Left hindlimb (tissue), 1 donor: Measurements from ENCODE around the gene PEX5L.
A peak's percentile ranks its signal among the peaks of the same experiment; 100 is the strongest.
"Not testable (repeated sequence)": the region's sequence is repeated elsewhere in the genome, so short reads cannot be mapped to it uniquely, and the experiment has no call there.

Experiments
- DNase-seq: peaks from one replicate; pipeline ENCODE4 v3.0.0-alpha.2; 2018

The PEX5L gene

DNA sequence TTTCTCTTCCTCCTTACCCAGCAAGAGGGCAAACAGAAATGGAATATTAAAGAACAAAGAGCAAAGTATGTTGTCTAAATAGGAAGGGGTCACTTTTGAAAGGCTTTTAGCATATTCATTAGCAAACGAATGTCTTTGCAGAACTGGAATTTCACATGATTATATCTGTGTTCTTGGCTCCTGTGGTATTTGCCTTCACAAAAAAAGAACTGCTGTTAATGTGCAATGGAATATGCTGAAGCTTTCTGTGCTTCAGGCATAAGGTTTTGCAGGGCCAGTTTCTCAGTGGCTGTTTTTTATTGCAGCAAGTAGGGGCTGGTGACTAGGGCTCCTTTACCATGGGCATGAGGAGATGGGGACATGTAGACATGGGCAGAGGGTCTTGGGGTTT, 210.5 kb downstream of the PEX5L start:
- no peak for DNase-seq

DNA sequence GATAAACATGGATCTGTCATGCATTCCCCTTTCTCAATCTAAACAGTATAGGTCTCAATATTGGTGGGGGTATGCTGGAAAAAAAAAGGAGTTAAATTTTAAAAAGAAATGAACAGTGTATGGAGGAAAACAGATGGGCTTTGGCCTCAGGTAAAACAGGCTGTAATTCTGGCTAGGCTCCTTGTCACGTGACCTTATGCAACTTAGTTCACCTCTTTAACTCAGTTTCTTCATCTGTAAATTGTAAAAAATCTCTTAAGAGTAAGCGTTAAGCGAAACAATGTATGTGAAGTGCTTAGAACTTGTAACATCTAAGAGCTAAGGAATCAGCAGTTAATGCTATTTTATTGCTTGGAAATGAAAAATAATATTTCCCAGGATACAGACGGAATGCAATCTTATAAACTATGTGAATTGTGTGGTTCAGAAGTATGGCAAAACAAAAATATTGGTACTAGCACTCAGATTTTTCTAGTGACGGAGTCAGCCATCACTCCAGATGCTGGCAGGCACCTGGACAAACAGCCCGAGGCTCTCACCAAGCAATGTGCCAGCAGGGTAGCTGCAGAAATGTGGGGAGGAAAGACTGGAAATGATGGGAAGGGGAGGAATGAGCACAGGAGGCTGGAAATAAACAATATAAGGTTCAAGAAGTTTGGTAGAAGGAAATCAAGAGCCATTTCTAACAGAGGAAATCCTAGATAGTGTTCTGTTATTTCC, 211.1 kb downstream of the PEX5L start:
- no peak for DNase-seq

DNA sequence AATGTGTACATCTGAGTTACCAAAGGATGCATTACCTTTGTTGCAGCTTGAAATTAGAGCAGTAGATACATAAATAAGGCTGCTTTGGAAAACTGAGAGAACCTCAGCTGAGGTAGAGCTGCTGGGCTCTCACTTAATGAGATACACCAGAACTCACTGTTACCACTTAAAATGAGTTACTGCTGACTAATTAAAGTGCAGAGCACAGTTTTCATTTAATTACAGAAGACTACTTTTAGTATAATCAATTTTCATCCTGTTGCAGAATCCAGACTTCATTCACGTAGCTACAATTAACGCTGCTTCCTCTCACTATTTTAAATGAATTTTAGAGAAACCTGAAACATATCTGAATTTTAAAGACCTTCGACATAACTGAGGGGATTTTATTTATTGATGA, 214.4 kb downstream of the PEX5L start:
- DNase-seq = no peak

DNA sequence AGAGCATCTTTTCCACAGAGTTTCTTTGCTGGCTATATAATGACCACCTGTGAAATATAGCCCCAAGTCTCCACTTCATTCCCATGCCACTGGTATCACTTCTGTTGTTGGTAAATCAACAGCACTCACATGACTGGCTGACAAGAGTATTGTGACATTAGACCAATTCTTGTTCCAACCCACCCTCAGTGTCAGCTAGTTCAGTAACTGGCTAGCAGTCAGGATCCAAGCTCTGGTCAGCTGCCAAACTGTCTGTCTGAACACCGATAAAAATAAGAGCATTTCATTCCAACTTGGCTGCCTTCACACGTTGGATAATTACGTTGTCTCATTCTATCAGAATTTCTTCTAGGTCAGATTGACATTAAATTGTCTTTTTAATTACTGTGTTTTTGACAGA, 217.4 kb downstream of the PEX5L start:
- no peak for DNase-seq

DNA sequence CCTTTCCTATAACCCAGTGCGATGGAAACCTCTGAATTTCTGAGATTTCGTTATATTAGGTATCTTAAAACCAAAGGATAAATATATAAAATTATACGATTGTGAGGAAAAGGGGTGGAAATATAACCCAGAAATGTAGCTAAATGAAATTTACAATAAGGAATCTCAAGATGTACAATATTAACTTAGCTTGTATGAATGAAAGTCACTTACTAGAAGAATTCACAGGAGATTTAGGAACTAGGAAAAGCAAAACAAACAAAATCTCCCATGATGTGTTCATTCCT, 224.7 kb downstream of the PEX5L start:
- no peak for DNase-seq

DNA sequence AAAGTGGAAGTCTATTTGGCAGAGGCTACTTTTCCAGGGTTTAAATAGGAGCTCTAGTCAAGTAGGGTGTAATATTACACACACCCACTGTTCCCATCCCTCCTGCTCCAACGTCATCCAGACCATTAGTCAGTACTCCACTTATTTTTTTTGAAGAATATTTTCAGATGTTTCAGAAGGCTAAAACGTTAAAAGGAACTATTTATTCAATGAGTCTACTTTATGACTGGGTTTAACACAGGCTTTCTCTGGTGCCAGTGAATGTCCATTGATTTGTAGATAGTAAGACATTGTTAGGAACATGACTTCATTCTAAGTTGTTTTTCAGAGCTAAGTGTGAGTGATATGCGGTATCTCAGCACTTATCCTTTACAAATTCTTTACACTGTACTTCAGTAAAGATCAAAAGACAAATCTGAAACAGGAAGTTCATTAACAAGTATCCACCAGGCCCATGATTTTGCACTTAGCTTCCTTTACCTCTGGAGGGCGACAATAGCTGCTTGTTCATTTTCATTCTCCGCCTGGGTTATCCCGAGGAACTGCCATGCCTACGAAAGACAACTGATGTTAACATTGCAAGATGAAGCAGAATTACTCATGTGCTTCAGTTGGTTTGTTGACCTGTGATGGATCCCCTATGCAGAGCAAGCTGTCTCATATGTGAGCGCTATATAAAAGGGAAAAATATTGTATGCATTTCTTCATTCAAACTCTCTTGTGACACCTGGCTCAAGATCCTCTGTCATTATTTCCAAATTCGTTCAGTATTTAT, 225.2 kb downstream of the PEX5L start:
- peak; percentile 42 for DNase-seq

DNA sequence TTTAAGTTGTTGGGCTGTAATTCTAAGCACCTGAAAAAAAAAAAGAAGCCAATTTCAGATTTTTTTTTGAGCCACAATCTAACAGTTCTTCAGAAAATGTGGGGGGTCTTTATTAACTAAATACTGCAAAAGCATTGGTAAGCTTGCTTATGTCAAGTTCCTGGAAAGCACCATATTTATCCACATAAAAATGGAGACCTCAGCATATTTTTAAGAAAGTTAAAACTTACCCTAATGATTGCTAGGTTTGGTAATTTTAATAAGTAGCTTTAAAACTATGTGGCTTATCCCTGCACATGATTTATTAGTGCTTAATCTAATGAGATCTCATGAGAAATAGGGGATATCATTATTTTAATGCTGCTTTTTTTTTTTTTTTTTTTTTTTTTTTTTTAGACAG, 227.1 kb downstream of the PEX5L start:
- DNase-seq = no peak

DNA sequence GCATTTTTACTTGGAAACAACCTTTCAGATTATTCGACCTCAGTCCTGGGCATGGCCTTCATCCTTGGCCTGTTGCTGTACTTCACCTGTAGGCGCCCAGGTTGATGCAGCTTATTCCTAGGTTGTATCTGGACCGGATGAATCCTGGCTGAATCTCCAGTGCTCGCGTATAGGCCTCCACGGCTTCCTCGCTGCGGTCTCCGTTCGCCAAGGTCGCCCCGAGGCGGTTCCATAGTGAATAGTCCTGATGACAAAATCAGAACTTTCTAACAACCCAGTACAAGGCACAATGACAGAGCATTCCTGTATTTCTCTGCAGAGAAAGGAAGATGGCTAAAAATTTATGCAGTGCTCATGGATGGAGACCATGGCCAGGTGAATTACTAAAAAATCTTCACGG, 229.1 kb downstream of the PEX5L start:
- no peak for DNase-seq

DNA sequence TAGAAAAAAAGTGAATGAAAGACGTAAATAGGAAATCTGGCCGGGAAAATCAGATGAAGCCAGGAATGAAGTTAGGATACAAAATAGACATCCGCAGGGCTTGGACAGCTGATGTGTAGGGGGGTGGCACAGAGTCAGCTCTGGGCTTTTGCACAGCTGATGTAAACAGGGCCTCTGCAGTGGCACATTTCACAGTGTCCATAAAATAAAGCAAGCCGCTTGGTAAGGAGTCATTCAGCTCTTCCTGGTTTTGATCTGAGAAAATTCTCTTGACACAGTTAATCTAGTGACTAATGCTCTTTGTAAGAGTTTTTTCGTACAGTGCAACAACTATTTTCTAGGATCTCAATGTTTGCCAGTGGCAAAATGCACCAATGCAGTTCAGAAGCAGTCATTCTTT, 230.6 kb downstream of the PEX5L start:
- no peak for DNase-seq

DNA sequence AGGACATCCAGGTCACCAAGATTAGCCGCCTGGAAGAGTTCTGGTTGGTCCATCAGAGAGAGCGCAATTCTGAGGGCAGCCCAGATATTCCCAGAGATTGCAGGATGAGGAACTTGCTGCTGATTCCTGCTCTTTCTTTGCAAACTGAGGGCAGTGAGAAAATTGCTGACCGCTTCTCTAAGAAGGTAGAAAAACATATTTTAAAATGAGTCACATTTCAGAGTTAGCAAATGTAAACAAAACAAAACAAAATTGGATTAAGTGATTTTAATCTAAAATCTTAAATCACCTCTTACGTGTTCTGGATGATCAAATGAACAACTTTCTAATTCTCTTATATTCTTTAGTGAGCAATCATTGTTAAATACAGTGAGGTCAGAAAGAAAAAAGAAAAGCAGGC, 234.9 kb downstream of the PEX5L start:
- DNase-seq = no peak

DNA sequence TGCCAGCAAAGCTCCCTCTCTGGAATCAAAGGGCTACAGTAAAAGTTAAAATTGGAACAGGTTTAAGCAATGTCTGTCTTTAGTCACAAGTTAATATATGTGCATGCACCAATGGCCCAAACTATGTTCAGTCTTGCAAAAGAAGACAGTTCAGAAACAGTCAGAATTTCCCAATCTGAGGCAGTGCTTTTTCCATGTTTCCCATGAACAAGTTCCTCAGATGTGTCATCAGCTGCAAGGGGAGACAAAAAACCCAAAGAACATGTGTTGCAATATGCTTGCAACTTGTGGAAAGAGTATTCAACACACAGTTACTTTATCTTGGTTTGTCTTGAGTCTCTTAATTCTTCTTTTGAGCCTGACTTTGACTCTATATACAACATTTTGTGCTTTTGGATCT, 235.5 kb downstream of the PEX5L start:
- no peak for DNase-seq

DNA sequence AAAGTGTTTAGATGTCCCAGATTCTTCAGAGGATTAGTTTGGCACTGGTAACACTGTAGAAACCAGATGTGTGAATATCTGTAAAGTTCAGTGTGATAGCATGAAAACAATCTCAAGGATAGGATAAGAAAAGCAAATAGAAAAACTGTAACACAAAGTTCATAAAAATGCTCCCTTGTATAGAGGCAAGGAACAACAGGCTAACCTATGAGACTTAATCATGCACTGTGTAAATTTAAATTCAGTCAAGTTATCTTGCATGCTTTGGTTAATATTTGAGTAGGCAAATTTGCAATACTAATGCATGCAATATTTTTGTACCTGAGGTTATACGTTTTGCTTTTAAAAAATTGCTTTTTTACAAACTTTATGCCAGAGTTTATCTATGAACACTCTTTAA, 239.5 kb downstream of the PEX5L start:
- DNase-seq = no peak

DNA sequence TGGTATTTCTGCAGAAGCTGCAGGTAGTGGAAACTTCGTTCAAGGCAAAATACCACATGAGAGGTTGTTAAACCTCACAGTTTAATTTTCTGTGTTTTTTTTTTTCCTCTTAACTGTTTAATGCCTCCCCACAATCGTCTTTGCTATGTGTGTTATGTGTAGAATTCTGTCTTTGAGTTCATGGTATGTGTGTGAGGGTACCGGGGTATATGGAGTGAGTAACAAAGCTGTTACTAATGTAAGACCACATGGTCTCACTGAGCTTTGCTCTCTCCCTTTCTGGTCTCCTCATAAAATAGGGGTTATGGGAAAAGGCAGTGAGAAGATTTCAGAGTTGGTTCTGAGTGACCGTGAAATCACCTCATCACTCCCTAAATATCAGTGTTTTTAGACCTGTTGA, 240.3 kb downstream of the PEX5L start:
- DNase-seq = no peak

DNA sequence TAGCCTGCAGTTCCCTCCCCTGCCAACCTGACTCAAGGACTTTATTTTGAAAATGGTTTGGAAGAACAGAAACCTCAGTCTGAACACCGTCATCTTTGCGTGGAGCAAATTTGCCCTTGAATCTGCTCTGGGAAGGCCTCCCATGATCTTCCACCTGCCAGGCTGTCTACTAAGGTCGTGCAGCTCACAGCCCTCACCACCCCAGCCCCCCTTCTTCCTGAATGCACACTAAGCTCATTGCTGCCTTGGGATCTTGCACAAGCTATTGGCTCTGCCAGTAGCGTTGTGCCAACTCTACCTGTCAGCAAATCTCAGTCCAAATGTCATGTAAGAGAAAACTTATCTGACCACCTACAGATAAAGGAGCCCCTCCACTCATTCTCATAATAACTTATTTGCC, 242.4 kb downstream of the PEX5L start:
- DNase-seq = no peak

DNA sequence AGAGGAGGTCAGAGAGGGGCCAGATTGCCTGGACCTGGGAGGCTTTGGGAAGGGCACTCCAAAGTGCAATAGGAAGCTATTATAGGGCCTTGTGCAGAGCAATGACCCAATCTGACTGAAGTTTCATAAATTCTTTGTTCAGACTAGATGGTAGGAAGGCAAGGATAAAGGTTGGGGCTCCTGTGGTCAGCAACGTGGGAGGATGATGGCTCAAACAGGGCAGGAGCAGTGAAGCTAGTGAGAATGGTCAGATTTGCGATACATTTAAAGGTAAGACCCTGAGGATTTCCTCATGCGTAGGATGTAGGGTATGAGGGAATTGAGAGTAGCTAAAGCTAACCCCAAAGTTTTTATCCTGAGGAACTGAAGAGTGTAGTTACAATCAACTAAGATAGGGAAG, 244.9 kb downstream of the PEX5L start:
- DNase-seq = no peak

DNA sequence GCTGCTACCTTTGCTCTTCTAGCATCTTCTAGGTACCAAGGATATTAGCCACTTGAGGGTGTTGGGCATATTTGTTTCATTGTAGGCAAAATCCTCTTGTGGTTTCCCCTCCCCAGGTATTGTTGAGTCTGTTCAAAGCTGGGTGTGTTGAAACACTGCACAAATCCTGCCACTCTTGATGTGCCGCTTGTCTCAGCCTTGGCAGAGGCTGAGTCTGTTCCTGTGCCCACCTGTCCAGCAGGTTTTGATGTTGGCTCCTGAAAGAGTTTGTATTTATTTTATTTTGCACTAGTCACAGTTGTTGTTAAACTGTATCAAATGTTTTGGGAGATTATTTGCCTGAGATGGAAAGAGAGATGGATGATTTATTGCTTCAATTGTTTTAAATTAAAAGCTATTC, 247.7 kb downstream of the PEX5L start:
- DNase-seq = no peak

DNA sequence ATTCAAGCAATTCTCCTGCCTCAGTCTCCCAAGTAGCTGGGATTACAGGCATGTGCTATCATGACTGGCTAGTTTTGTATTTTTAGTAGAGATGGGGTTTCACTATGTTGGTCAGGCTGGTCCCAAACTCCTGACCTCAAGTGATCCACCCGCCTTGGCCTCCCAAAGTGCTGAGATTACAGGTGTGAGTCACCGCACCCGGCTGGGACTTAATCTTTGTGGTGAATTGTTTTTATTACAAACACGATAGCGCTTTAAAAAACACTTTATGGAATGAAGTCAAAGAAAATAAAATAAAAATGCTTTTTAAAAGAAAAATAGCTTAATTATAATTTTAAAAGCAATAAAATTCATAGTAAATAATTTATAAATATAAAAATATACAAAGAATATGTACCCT, 253.9 kb downstream of the PEX5L start:
- DNase-seq = not testable (repeated sequence)

DNA sequence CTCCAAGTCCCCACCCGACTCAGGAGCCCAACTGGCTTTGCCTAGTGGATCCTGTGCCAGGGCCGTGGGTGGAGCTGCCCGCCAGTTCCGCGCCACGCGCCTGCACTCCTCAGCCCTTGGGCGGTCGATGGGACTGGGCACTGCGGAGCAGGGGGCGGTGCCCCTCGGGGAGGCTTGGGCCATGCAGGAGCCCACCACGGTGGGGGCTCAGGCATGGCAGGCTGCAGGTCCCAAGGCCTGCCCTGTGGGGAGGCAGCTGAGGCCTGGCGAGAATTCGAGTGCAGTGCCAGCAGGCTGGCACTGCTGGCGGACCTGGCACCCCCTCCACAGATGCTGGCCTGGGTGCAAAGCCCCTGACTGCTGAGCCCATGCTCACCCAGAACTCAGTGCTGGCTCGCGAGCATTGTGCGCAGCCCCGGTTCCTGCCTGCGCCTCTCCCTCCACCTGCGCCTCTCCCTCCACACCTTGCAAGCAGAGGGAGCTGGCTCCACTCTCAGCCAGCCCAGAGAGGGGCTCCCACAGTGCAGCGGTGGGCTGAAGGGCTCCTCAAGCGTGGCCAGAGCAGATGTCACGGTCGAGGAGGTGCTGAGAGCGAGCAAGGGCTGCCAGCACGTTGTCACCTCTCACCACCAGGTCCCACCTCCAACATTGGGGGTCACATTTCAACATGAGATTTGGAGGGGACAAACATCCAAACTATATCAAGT, 261.2 kb downstream of the PEX5L start:
- DNase-seq = no peak

DNA sequence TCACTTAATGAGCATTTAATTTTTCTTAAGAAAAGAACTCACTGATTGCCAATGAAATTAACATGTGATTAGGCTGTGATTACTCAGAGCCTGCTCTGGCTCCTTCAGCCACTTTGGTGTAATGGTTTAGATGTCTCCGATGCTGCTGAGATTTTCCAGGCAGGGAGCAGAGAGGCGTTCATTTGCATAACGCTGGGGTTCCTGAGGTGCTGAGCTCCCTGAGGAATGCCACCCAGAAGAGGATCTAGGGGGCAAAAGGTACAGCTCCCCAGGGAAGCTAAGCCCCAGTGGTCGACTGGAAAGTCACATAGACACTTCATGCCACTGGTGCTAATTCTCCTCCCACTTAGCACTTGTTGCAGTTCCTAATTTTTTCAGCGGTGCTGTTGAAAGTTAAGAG, 264.4 kb downstream of the PEX5L start:
- no peak for DNase-seq

DNA sequence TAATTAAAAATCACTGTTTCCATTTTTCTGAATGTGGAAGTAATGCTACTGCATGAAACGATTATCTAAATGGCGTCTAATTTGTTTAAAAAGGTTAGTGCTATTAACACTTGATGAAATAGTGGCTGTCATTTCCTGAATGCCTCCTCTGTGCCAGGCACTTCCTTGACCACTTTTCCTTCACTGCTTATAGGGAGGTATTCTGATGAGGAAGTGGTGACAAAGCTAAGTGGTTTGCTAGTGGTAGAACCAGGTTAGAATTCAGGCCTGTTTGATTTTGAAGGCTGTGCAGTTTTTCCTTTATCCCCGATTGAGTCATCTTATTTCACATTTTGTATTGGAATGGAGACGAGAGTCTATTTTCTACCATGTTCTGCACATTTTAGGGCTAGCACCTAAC, 264.9 kb downstream of the PEX5L start:
- no peak for DNase-seq

DNA sequence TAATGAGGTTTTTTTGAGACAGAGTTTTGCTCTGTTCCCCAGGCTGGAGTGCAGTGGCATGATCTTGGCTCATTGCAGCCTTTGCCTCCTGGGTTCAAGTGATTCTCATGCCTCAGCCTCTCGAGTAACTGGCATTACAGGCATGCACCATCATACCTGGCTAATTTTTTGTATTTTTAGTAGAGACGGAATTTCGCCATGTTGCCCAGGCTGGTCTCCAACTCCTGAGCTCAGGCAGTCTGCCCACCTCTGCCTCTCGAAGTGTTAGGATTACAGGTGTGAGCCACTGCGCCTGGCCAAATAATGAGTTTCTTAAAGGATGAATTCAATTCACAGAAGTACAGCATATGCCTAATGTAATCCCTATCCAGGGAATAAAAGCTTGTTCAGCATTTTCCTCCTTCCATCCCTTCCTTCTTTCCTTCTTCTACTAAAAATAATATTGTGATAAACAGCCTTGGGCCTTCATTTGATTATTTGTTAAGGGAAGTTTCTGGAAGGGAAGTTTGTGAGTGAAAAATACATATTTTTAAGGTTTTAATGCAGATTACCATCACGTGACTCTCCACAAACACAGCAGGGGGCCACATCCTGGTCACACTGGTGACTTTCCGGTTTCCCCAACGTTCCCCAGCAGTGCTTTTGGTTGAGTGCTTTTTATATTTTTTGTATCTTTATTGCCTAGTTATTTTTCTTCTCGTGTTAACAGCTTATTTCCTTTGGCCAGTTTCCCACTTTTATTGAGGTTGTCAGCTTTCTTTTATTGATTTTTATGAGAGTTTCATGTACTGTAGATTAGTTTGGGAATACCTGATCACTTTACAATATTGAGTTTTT, 267.1 kb downstream of the PEX5L start:
- no peak for DNase-seq

DNA sequence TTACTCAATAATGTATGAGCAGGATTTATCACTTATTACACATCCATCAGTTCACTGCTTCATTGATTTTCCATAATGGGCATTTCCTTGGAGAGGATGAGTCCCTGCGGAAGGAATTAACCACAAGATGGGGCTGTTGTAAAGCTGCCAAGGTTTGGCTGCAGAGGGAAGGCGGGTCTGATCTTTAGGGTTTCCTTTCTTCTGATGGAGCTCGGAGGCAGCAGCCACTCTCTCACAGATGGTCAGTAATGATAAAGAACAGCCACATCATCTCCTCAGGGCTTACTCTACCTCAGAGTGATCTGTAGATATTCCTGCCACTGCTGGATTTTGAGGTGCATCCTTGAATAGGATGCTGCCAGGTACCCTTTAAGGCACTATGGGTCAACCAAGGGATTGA, 268.7 kb downstream of the PEX5L start:
- DNase-seq = no peak

DNA sequence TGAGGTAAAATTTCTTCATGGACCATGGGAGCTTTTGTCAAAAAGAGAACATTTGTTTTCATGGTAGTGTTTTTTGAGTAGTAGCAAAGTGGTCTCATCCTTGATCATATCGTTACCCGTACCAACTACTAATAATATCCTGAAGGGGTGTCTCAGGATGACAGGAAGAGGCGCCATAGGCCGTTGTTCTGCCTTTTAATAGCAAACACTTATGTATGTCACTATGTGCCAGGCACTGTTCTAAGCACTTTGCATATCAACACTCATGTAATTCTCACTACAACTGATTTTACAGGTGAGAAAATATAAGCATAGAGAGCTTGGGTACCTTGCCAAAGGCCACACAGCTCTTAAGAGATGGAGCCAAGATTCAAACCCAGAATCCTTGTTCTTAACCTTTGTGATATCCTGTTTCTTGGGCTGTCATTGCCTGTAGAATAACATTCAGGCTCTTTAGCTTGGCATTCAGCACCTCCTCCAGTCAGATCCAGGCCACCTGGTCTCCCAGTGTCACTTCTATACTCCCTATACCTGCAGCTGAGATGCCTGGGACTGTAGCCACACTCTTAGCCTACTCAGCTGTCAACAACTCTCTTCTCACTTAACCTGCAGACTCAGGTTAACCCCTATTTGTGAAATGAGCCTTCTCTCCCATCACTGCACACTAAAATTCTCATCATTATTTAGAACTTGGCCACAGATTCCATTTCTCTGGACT, 270.2 kb downstream of the PEX5L start:
- no peak for DNase-seq
